DOHH2 (cell line): Measurements from ENCODE around the gene EML6.

Source experiments
- H3F3A ChIP-seq: fragments of 200-600 bp; sonication (generic), shearing (Covaris generic); 2 replicates; pipeline ENCODE4 v1.6.0; 2016; ENCODE audit warnings: antibody characterized with exemption, mild to moderate bottlenecking; ENCODE audit not compliant: control insufficient read depth, insufficient read depth
- H3K27ac ChIP-seq: fragments of 200-600 bp; sonication (generic); 2 replicates; pipeline ENCODE4 v1.5.1; 2014; ENCODE audit warnings: low read depth, mild to moderate bottlenecking, low read length, moderate library complexity
- H3K27me3 ChIP-seq: fragments of 200-600 bp; sonication (generic); 2 replicates; pipeline ENCODE4 v1.6.1; 2014; ENCODE audit warnings: mild to moderate bottlenecking, low read length, mixed read lengths; ENCODE audit not compliant: control insufficient read depth
- H3K36me3 ChIP-seq: fragments of 200-600 bp; sonication (generic); 2 replicates; pipeline ENCODE4 v1.6.1; 2014; ENCODE audit warnings: mild to moderate bottlenecking, low read length, moderate library complexity, mixed read lengths; ENCODE audit not compliant: control insufficient read depth
- H3K4me1 ChIP-seq: fragments of 200-600 bp; sonication (generic); 2 replicates; pipeline ENCODE4 v1.6.1; 2014; ENCODE audit warnings: mild to moderate bottlenecking, low read length, mixed read lengths; ENCODE audit not compliant: control insufficient read depth
- H3K4me2 ChIP-seq: fragments of 200-600 bp; sonication (generic); 2 replicates; pipeline ENCODE4 v1.6.0; 2014; ENCODE audit warnings: mild to moderate bottlenecking, low read length, moderate library complexity
- H3K4me3 ChIP-seq: fragments of 200-600 bp; sonication (generic); 2 replicates; pipeline ENCODE4 v1.5.1; 2014; ENCODE audit warnings: mild to moderate bottlenecking, low read length, mixed read lengths
- H3K79me2 ChIP-seq: fragments of 200-600 bp; sonication (generic); 2 replicates; pipeline ENCODE4 v1.6.1; 2014; ENCODE audit warnings: mild to moderate bottlenecking, low read length, mixed read lengths; ENCODE audit not compliant: control insufficient read depth
- H3K9me2 ChIP-seq: fragments of 200-600 bp; sonication (generic); replicated peaks from 2 replicates; pipeline ENCODE4 v1.6.1; 2014; ENCODE audit warnings: mild to moderate bottlenecking, low read length, mixed read lengths; ENCODE audit not compliant: control insufficient read depth
- H3K9me3 ChIP-seq: fragments of 200-600 bp; sonication (generic); 2 replicates; pipeline ENCODE4 v1.6.1; 2014; ENCODE audit warnings: antibody characterized with exemption, low read length, mixed read lengths; ENCODE audit not compliant: control insufficient read depth, insufficient read depth
- H4K20me1 ChIP-seq: fragments of 200-600 bp; sonication (generic); 2 replicates; pipeline ENCODE4 v1.6.0; 2014; ENCODE audit warnings: low read depth, mild to moderate bottlenecking, antibody characterized with exemption, low read length, moderate library complexity; ENCODE audit not compliant: control insufficient read depth, insufficient read depth
- CTCF ChIP-seq: fragments of 200-600 bp; sonication (generic); IDR thresholded peaks from one replicate; pipeline ENCODE4 v1.5.1; 2014; ENCODE audit warnings: antibody characterized with exemption, mild to moderate bottlenecking, low read depth, low read length; ENCODE audit not compliant: poor library complexity, severe bottlenecking
- EZH2phosphoT487 ChIP-seq: fragments of 200-600 bp; sonication (generic); IDR thresholded peaks from 2 replicates; pipeline ENCODE4 v1.6.1; 2017; ENCODE audit warnings: borderline replicate concordance, mild to moderate bottlenecking, antibody characterized with exemption, low read length, moderate library complexity, mixed read lengths

Gene EML6

DNA sequence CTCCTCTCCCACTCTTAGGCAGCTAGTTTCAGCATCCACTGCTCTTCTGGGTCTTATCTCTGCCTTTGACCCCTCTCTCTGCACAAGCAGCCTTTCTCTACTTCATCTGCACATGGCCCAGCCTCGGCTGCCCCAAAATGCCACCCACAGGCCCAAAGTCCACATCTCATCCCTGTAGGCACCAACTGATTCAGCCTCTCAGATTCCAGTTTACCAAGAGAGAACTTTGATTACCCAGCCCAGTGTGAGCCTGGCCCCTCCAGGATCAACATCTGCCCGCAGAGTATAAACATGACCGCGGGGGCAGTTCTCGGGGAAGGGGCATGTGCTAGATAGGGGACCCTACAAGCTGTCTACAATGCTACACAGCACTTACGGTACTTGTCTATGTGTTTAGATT lies 185.1 kb downstream of the EML6 start:
- Histone ChIP-seq H3K4me1 (no peaks in the 10 kb centered on the region), H3K4me3 (no peak overlapping the region), H3K4me2 (no peak overlapping the region), H3F3A (no peaks in the 10 kb centered on the region; the same call in 1 of the 2 replicates), H3K9me3 (no peaks in the 10 kb centered on the region), H3K36me3 (peaks cover 15% of the 10 kb centered on the region), H4K20me1 (no peaks in the 10 kb centered on the region), H3K79me2 (no peaks in the 10 kb centered on the region), H3K9me2 (no peaks in the 10 kb centered on the region), H3K27me3 (no peaks in the 10 kb centered on the region), H3K27ac (no peak overlapping the region)
- TF ChIP-seq CTCF (no peak), EZH2phosphoT487 (no peak)

DNA sequence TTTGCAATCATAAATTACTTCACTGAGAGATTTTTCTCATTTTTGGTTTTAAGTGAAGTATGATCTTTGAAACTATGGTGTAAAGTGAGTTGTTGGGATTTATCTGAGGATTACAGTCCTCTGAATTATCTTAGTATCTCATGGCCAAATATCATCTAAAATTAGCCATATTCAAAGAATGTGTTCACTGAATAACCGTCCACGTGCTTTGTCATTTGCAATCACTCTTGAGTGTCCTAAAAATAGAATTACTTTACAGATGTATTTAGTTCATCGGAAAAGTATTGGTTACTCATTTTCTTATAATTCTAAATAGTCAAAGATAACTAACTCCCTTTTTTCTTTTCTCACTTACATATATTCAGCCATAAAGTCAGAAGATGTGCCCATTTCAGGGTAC lies 185.5 kb downstream of the EML6 start:
- Histone ChIP-seq H4K20me1 (no peaks in the 10 kb centered on the region), H3K9me3 (no peaks in the 10 kb centered on the region), H3K27me3 (no peaks in the 10 kb centered on the region), H3F3A (no peaks in the 10 kb centered on the region; the same call in 1 of the 2 replicates), H3K4me3 (no peak overlapping the region), H3K9me2 (no peaks in the 10 kb centered on the region), H3K36me3 (peaks cover 14% of the 10 kb centered on the region), H3K4me1 (no peaks in the 10 kb centered on the region), H3K4me2 (no peak overlapping the region), H3K27ac (no peak overlapping the region), H3K79me2 (no peaks in the 10 kb centered on the region)
- TF ChIP-seq EZH2phosphoT487 = no peak
- TF ChIP-seq CTCF = no peak

DNA sequence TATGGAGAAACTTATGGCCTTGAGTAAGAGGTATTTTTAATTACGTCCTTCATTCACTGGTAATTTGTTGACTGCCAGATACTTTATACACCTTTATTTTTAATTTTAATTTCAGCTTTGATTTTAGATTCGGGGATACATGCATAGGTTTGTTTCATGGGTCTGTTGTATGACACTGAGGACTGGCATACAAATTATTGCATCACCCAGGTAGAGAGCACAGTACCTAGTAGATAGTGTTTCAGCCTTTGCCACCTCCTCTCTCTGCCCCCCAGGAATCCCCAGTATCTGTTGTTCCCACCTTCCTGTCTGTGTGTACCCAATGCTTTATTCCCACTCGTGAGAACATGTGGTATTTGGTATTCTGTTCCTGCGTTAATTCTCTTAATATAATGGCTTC lies 188.8 kb downstream of the EML6 start:
- H3K4me1 ChIP-seq = no peaks in the 10 kb centered on the region
- no peaks in the 10 kb centered on the region for H3K27me3 ChIP-seq
- H4K20me1 ChIP-seq = no peaks in the 10 kb centered on the region
- H3F3A ChIP-seq = no peaks in the 10 kb centered on the region; the same call in 1 of the 2 replicates
- no peaks in the 10 kb centered on the region for H3K79me2 ChIP-seq
- no peaks in the 10 kb centered on the region for H3K9me2 ChIP-seq
- H3K27ac ChIP-seq = no peak overlapping the region
- no peak overlapping the region for H3K4me3 ChIP-seq
- no peak overlapping the region for H3K4me2 ChIP-seq
- H3K36me3 ChIP-seq = peaks cover 22% of the 10 kb centered on the region
- H3K9me3 ChIP-seq = no peaks in the 10 kb centered on the region
- no peak for TF ChIP-seq CTCF
- no peak for TF ChIP-seq EZH2phosphoT487
